UCSD-AML1 (cell line): ENCODE results near the gene DNASE1L3.

Experiments used
- DNase-seq: peaks from one replicate; lab custom pipeline; 2025; ENCODE audit not compliant: unreplicated experiment; lab: John Stamatoyannopoulos, UW

DNASE1L3 gene

DNA sequence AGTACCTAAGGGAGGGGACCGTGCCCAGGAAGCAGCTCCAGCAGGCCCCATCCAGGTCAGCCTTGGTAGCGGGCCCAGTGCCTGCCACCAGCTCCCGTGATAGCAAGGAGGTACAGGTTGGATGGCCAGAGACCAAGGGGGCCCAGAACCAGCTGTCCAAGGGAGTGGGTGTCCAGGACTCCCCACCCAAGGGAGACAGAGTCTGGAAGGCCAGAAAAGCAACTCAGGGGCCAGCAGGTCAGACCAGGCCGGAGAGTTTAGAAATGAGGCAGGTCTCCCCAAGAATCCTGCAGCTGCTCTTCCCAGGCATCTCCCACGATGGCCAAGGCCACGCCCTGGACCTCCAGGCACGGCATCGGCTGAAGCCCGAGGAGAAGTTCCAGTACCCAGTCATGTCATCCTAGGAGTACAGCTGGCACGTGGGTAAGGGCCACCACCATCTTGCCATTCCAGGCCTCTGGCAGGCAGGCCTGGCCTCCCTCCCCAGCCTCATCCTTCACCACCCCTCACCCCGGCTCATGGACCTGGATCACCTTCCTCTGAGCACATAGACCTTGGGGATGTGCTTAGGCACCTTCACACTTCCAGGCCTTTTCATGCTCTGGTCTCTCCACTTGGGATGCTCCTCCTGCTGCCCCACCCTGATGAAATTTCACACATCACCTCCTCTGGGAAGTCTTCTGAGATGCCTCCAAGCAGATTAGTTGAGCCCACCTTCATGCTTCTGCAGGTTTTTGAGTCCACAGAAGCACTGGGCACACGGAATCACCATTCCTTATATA lies 30.5 kb downstream of the DNASE1L3 start:
- DNase-seq, result no peak

DNA sequence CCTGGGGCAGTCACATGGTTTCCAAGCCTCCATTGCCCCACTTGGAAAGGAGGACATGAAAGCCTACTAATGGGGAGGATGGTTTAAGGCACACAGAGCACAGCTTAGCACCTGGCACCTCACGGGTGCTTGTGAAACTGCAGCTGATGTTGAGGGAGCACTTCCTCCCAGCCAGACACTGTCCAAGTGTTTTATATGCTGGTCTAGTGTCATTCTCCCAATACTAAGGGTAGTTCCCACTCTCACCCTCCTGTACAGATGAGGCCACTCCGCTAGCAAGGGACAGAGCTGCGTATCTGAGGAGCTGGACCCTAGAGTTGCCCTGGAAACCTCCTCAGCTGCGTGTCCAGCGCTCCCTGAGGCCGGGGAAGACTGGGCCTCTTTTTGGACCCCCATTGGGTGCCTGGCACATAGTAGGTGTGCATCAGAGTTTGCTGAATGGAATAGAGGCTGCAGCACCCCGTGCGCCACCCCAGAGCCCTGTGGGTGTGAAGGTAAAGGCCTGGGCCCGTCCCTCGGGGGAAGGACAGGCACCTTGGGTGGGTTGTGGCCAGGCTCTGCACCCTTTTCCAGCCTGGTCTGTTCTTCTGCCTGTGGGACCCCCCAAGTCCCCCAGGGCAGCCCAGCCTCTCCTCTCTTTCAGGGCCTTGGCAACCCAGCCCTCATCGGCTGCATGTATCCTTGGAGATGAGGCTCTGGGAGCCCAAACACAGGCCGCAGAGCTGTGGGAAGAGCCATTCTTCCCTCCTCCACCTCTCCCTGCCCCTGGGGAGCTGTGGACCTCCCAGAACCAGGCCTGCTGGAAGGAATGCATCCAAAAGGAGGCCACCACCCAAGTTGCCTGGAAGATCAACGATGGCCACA lies 31.3 kb downstream of the DNASE1L3 start:
- no peak for DNase-seq

DNA sequence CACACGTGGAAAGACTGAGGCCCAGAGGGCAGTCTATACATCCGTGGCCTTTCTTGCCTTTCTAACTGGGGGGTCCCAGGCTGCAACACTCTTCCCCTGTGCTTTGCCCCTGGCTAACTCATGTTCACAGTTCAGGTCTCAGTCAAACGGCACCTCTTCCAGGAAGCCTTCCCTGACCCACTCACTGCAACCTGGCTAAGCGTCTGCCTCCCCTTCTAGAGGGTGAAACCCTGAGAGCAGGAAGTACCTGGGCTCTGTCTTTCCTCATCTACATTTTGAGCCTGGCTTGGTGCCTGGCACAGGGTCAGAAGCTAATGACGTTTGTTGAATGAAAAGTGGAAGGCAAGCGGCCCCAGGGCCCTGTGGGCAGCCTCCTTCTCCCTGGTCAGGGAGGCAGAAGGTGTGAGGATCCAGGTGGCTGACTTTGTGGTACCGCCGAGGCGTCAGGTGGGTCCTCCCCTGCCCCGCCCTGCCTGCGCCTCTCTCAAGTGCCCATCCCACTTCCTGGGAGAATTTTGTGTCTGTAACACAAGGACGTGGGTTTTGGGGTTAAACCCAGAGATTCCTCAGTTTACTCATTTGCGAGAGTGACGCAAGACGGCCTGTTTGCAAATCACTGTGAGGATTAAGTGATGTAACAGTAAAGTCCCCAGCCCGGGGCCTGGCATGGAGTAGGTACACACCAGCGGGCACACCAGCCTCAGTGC lies 32.1 kb downstream of the DNASE1L3 start:
- no peak for DNase-seq

DNA sequence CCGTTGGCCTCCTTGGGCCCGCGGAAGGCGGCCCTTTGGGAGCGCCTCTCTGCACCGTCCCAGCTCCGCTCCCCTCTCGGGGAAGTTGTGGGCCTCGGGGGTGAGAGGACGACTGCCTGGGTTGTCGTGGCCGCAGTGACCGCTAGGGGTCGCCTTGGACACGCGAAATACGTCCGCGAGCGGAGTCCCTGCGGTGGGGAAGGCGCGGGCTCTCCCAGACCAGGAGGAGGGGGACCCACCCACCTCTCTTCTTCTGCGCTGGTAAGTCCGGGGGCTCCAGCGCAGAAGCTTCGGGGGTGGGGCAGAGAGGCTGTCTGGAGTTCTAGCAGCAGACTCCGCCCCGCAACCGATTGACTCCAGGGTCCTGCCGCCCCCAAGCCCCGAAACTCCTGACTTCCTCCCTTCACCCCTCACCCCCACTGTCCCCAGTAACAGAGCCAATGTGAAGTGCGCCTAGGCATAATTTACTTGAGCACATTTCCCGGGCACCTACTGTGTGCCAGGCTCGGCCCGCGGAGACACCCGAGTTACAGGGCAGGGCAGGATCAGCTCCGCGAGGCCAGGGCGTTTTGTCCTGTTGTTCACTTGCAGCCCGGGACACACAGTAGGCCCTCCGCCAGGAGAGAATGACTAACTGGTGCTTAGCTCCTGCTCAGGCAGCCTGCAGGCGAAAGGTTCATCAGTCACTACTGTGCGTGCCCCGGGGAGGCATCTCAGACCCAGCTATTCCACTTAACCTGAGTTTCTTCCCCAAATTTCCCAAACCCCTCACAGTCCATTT lies 32.8 kb downstream of the DNASE1L3 start:
- peak; percentile 83 for DNase-seq

DNA sequence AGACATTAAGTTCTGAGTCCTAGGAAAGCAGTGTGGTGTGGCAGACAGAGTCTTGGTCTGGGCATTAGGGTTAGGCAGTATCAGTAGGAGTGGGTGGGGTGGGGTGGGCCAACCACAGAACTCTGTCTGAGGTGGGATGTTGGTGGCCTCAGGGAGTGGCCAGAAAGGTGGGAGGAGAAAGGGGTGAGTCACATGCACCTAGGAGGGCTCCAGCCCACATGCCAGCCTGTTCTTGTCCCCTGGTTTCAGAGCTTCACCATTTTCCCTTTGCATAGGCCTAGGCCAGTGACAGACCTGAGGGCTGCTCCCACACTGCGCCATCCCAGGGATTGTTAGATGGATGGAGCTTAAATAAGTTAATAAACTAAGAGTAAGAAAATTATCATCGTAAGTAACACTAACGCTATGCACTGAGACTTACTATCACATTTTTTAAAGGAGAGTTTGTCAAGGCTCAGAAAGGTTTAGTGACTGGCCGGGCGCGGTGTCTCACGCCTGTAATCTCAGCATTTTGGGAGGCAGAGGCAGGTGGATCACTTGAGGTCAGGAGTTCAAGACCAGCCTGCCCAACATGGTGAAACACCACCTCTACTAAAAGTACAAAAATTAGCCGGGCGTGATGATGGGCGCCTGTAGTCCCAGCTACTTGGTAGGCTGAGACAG lies 33.8 kb downstream of the DNASE1L3 start:
- no peak for DNase-seq

DNA sequence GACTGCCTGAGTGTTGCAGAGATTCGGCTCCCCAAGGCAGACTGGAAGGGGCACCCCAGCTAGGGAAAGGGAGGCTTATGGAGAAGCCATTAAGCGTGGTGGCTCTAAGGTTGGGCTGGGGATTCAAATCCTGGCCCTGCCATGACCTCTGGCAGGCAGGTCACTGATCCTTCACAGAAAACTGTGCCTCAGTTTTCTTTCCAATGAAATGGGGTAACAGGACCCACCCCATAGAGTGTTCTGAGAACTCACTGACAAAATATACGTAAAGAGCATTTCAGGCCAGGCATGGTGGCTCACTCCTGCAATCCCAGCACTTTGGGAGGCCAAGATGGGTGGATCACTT lies 34.6 kb downstream of the DNASE1L3 start:
- DNase-seq, result no peak

DNA sequence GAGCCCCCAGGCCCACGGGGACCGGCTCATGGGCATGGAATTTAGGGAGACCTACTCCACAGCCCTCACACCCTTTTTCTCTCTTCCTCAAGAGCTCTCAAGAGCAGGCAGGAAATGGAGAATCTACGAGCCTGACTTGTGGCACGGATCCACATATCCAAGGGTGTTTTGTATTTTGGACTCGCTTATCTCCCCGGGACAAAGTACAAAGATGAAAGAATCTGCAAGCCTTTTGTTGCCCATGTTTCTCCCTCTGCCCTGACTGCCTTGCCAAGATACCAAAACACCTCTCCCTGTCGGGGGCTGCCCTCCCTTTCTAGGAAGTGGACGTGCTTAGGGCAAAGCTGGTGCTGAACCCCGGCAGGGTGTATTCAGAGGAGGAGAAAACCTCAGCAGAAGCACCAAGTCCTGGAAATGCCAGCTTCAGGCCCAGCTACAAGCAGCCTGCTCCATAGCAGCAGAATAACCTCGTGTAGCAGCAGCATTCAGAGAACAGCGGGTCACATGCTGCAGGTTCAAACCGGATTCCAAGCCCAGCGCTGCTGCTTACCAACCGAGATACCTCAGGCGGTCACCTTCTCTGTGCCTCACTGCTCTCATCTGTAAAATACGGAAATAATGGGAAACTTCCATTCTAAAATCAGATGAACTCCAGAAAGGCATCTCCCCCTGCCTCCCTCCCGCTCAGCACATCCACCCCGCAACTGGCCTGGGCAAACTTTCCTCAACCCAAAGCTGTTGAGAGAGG lies 35.2 kb downstream of the DNASE1L3 start:
- peak; percentile 49 for DNase-seq

DNA sequence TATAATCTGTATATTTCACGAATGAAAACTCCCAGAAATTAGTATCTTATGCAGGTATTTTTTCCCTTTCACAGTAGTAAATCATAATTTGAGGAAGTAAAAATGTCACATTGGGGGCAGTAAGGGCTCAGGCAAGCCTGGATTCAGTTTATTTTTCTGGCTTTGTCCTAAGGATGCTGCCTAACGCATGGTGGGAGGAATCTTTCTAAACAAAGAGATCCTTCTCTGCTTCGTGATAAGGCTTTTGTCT lies 35.7 kb downstream of the DNASE1L3 start:
- DNase-seq, result no peak

DNA sequence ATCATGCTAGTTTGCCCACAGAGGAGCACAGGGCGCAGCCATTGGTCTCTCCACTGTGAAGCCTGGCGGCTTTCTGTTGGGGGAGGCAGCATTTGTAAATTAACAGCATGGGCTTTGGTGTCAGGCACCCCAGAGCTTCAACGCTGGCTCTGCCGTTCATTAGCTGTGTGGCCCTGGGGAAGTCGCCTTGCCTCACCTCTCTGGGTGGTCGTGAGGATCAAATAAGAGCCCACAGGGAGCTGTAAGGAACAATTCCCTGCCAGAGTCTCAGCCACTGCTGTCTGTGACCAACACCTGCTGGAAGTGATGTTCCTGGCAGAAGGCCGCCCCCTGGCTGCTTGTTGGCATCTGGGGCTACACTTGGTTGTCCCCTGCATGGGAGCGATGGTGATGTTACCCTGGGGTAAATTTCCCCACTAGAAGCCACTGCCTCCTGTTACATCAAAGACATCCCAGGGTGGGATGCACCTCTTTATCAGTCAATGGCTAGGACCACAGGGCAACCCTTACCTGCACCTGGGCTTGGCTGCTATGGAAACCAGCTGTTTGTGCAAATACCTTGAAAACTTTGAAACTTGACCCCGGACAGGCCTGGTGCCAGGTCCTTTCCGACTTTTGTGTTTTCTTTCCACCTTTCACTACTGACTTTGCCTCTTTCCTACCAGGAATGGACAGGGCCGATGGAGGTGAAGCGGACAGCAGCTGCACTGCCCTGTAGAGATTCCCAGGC lies 36.9 kb downstream of the DNASE1L3 start:
- DNase-seq, result peak; percentile 73

DNA sequence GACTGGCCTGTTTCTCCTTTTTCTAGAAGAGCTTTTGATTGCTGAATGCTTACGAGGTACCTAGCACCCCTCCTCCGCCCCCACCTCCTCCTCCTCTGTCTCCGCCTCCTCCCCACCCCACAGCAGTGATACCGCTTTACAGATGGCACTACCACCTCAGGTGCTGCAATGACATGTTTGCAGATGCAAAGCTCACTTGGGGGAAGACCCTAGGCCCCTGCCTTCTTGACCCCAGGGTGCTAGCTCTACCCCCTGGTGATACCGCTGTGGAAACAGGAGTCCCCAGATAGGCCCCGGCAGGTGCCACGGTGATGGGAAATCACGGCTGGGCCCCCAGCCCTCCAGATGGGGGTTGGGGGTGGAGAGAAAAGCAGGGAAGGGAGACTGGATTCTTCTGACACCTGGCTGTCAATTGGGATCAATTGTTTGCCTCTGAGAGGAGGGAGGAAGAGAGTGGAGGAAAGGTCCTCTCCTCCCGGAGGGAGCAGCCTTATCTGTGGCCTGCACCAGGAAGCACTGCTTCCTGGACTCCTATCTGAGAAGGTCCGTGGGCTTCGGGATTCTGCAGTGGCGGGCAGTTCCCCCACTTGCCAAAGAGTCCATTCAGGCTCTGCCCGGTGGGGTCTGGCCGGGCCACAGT lies 37.6 kb downstream of the DNASE1L3 start:
- no peak for DNase-seq

DNA sequence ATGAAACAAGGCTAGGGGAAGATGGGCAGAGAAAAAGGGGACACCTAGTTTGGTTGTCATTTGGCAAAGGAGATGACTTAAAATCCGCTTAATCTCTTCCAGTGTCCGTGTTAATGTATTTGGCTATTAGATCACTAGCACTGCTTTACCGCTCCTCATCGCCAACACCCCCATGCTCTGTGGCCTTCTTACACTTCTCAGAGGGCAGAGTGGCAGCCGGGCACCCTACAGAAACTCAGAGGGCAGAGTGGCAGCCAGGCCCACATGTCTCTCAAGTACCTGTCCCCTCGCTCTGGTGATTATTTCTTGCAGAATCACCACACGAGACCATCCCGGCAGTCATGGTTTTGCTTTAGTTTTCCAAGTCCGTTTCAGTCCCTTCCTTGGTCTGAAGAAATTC lies 39.6 kb downstream of the DNASE1L3 start:
- no peak for DNase-seq

DNA sequence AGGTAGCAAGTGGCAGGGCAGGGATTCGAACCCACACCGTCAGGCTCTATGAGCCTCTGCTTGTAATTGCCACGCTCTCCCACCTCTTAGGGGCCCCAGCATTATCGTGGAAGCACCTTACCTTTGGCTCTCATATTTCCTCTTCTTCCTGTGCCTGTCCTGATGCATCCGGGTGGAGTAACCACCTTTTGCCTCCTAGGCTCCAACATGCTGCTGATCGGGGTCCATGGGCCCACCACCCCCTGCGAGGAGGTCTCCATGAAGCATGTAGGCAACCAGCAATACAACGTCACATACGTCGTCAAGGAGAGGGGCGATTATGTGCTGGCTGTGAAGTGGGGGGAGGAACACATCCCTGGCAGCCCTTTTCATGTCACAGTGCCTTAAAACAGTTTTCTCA lies 40.4 kb downstream of the DNASE1L3 start:
- DNase-seq, result no peak

DNA sequence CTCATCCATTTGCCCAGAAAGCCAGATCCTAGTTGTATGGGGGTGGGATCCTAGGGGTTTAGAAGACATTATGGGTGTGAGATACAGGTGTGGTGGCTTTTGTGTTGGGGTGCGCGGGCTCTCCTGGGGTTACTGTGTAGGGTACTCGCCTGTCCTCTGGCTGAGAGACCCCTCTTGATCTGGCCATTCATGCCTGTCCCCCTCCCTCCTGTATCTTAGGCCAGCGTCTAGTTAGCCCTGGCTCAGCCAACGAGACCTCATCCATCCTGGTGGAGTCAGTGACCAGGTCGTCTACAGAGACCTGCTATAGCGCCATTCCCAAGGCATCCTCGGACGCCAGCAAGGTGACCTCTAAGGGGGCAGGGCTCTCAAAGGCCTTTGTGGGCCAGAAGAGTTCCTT lies 41.4 kb downstream of the DNASE1L3 start:
- no peak for DNase-seq

DNA sequence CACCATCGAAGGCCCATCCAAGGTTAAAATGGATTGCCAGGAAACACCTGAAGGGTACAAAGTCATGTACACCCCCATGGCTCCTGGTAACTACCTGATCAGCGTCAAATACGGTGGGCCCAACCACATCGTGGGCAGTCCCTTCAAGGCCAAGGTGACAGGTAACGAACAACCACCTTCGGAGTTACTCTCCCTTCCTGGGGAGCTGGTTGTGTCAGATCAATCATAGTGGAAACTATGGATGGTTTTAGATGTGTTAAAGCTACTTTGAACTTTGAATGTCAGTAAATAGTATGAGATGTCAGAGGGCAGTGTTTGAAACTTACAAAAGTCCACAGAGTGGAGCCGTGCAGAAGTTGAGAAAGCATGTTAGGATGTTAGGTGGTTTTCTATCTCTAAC lies 42.3 kb downstream of the DNASE1L3 start:
- no peak for DNase-seq

DNA sequence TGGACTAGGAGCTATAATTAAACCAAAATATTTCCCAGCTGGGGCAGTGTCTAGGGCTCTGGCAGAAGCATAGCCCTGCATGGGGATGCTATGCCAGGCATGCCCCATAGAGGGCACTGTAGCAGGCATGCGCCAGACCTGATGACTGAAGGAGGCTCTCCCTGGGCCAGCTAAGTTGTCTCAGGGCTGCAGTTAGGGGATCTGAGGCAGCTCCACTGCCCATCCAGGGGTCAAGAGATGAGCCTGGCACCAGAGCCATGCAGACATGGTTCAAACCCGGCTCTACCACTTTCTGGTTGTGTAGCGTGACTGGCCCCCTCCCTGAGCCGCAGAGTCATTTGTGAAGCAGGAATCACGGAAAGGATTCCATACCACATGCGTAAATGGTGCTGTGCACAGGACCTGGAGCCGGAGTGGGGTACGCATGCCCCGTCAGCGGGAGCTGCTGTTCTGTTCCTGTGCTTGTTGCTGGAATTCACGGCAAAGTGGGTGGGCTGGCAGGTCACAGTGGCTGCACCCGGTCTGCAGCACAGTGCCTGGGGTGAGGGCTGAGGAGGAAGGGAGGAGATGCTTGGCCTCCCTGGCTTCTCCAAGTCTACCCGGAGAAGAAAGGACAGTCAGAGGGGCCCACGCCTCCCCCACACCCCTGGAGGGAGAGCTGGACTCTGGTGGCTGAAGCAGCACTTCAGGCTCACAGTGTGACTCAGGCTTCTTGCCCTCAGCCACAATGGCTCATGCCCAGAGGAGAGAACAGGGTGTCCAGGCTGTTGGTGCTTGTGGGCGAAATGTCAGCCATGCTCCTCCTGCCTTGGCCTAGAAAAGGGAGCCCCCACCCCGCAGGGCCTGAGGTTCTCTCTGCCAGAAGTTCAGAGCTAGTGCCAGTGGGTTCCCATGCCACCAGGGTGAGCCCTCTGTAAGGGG lies 43.1 kb downstream of the DNASE1L3 start:
- DNase-seq, result peak; percentile 67

DNA sequence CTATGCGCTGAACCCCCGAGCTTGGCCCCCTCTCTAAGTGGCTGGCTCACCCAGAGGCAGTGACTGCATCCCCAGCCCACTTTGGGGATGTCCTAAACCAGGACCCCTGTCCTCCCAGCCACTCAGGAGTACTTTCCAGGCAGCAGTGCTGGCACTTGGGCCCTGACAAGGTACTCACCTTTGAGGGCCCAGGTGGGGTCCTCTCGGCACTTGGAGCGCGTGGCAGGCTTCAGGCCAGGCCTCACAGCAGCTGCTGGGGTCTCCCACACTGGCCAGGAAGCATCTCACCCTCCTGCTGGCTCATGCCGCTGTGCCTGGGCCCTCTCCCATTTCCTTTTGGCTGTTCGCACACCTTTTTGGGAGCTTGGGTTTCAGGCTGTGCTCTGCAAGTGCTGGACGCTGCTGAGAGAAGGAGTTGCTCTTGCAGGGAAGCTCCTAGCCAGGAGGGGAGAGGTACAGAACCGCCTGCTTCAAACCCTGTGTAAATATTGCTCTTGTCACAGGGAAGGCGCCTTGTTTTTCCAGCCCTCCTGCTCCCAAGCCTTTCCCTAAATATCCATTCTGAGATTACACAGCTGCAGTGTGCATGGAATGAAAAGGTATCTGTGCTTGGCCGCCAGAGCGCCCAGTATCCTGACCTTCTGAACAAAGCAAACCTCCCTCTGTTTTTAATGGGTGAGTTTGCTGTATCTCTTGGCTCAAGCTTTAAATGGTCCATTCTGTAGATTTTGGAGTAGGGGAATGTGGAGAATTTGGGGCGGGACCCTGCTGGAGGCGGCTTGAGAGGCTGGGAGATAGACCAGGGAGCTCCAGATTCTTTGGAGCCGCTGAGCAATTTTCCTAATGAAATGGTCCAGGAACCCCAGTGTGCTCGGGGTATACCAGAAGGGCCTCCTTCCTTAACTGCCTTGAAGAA lies 45.6 kb downstream of the DNASE1L3 start:
- DNase-seq, result no peak
